IMR-90 (cell line): ENCODE measurements around the gene NOC2L.

Experiments used
- MAFK ChIP-seq: IDR thresholded peaks from 2 replicates; pipeline ENCODE4 v1.6.1; 2012; ENCODE audit warnings: low read depth, low read length, improper control_type of control experiment
- POLR2A ChIP-seq: IDR thresholded peaks from 2 replicates; pipeline ENCODE4 v1.6.1; 2012; ENCODE audit warnings: mild to moderate bottlenecking, low read depth, low read length
- RFX5 ChIP-seq: IDR thresholded peaks from 2 replicates; pipeline ENCODE4 v1.8.0; 2012; ENCODE audit warnings: low read depth, mild to moderate bottlenecking, low read length, moderate library complexity
- TF ChIP-seq, protein P1 (sequence below): conservative IDR thresholded peaks from 2 replicates; pipeline ENCODE4 v1.5.1; 2012; ENCODE audit warnings: mild to moderate bottlenecking, low read depth, low read length, improper control_type of control experiment

DNA sequence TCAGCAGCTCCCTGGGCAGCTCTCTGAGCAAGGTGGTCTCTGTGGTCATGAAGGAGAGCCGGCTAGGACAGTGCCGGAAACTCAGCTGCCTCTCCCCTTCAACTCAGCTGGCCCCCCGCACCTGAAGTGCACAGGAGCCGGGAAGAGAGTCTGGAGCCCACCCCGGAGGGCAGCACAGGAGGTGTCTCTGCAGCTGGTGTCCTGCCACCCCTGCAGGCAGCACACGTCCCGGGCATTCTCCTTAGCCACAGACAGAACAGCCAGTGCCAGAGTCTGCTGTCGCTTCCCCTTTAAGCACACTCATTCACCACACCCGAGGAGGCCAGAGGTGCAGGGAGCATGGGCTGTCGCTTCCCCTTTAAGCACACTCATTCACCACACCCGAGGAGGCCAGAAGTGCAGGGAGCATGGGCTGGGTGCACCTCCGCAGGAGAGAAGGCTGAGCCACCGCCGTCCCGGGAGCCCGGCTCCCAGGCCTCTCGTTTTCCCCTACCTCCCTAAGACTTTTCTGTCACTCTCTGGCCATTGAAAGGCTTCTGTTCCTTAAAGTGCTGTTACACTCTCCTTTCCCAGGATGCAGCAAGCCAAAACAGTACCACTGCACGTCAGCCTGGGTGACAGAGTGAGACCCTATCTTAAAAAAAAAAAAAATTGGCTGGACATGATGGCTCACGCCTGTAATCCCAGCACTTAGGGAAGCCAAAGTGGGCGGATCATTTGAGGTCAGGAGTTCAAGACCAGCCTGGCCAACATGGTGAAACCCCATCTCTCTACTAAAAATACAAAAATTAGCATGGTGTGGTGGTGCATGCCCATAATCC lies 52.2 kb downstream of the NOC2L start:
- TF ChIP-seq, protein P1, sequence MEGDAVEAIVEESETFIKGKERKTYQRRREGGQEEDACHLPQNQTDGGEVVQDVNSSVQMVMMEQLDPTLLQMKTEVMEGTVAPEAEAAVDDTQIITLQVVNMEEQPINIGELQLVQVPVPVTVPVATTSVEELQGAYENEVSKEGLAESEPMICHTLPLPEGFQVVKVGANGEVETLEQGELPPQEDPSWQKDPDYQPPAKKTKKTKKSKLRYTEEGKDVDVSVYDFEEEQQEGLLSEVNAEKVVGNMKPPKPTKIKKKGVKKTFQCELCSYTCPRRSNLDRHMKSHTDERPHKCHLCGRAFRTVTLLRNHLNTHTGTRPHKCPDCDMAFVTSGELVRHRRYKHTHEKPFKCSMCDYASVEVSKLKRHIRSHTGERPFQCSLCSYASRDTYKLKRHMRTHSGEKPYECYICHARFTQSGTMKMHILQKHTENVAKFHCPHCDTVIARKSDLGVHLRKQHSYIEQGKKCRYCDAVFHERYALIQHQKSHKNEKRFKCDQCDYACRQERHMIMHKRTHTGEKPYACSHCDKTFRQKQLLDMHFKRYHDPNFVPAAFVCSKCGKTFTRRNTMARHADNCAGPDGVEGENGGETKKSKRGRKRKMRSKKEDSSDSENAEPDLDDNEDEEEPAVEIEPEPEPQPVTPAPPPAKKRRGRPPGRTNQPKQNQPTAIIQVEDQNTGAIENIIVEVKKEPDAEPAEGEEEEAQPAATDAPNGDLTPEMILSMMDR: no peak
- TF ChIP-seq MAFK: no peak
- TF ChIP-seq POLR2A: no peak
- no peak for TF ChIP-seq RFX5
